ENCODE measurements around the gene COL15A1.
A peak's percentile ranks its signal among the peaks of the same experiment; 100 is the strongest.

Gene COL15A1

GRCh38 chr9:99019510-99020331, 76.0 kb downstream of the COL15A1 start:
- DNase-seq: peak; percentile 41 to 64

GRCh38 chr9:99020786-99021436, 77.2 kb downstream of the COL15A1 start:
- DNase-seq: no peak

DNA sequence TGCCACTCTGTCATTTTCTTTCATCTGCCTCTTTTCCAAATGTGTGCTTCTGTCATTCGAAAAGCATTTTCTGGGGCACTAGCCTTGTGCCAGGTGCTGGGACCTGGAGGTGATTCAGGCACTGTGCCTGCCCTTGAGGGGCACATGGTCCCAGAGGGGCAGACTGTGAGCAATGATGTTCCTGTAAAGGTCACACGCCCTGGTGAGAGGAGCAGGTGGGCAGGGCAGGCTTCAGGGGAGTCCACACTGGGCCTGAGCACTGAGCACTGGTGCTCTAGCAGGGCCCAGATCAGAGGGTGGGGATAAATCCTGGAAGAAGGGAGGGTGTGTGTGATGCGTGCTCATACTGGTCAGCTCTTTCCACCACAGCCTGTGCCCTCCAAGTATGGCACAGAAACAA, 77.8 kb downstream of the COL15A1 start:
- no peak for DNase-seq

DNA sequence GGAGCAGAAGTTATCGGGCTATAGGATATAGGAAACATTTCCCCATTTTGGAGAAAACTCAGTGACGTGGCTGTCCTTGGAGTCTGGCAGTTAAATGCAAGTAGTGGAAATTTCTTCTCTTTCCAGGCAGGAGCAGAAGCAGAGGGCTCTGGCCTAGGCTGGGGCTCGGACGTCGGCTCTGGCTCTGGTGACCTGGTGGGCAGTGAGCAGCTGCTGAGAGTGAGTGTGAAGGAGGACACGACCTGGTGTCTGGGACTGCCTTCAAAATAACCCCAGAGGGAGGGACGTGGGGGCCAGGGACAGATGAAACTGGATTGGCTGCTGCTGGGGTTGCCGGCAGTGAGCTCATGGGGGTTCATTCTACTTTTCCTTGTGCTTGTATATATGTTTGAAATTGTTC, 79.5 kb downstream of the COL15A1 start:
- no peak for DNase-seq

DNA sequence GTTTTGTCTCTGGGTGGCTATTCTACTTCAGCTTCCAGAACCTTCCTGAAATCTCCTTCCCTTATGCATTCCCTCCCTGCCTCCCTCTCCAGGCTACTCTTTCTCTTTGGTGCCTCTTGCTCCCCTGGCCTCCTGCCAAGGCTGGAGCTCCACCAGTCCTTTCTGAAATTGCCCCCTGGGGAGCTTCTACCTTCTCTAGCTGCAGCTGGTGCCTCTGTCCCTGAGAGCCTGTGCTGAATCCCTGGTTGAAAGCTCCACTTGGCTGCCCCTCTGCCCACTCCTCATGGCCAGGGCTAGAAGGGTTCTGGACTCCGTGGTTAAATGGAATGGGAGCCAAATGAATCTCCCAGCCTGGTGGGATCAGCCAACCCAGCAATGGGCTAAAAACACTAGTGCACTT, 80.1 kb downstream of the COL15A1 start:
- DNase-seq: no peak

GRCh38 chr9:99024959-99025358, 81.3 kb downstream of the COL15A1 start:
- no peak for DNase-seq

DNA sequence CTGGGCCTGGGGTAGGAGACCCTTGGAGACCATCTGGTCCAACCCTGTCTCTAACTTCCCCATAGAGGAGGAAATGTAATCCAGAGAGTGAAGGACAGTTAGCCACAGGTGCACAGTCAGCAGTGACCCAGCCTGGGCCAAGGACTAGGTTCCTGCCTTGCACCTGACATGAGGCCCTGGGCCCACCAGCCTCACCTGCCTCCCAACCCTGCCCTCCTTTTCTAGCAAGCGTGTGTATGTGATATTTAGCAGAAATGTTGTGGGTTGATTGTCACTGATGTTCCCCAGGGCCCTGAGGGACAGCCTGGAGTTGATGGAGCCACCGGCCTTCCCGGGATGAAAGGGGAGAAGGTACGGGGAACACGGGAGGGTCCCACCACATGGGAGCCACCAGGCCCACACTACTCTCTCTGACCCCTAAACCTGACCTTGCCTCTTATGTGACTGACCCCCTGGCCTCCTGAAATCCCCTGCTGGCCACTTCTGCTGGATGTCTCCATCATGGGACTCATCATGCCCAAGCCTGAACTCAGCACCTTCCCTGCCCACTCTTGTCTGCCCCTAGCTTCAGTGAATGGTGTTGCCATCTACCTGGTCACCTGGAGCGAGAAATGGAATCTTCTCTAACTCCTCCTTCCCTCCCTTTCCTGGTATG, 82.0 kb downstream of the COL15A1 start:
- no peak for DNase-seq

GRCh38 chr9:99026271-99026955, 82.7 kb downstream of the COL15A1 start:
- DNase-seq: no peak

- DNase-seq: no peak
These were observed 83.2 kb downstream of the COL15A1 start for GRCh38 chr9:99026956-99027298.

DNA sequence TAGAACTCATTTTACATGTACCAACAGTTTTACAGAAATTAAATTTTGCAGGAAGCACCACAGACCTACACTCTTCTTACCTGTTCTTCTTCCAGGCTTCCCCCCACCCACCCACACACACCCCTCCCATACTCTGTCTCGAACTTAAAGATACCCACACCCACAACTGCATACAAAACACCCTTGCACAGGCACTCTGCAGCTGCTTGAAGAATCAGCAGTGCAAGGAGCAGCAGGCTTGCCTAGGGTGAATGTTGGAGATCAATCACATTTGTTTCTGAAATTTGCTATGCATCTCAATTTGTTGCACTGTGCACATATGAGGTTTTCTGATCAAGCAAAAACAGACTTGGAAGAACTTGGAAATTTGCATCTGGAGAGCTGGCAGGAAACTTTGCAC, 83.7 kb downstream of the COL15A1 start:
- no peak for DNase-seq

DNA sequence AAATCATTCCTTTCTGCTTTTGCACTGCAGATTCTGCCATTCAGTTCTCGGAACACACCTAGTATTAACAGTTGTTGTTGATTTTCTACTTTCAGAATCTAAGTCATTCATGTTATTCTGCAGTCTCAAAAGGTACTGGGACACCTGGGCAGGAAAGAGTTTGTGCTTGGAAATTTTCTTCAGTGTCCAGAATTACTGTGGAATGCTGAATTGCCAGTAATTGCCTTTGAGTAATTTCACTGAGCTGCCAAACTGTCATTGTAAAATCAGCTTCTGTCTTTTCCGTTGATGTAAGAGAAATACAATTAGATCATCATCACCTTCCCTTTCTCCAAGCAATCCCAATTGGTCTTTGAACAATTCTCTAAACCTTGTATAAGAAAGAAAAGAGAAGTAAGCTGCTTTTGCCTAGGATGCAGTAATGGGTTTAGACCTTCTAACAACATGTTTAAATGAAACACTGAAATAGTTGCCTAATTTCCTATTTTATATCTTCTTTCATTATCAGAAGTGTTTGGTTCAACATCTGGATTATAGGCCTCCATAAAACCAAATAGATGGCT, 85.5 kb downstream of the COL15A1 start:
- no peak for DNase-seq

GRCh38 chr9:99030092-99030511, 86.4 kb downstream of the COL15A1 start:
- no peak for DNase-seq

GRCh38 chr9:99030610-99031109, 87.0 kb downstream of the COL15A1 start:
- DNase-seq: no peak

GRCh38 chr9:99031319-99031718, 87.6 kb downstream of the COL15A1 start:
- no peak for DNase-seq

DNA sequence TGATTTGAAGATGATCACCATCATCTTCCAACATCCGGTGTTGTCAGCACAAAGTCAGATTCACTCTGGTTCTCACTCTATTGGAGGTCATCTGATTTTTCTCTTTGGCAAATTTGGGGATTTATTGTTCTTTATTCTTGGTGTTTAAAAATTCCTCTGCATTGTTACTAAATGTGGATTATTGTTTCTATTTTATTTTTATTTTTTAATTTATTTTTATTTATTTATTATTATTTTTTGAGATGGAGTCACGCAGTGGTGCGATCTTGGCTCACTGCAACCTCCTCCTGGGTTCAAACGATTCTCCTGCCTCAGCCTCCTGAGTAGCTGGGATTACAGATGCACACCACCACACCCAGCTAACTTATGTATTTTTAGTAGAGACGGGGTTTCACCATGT, 88.3 kb downstream of the COL15A1 start:
- no peak for DNase-seq

GRCh38 chr9:99034149-99034548, 90.4 kb downstream of the COL15A1 start:
- no peak for DNase-seq

DNA sequence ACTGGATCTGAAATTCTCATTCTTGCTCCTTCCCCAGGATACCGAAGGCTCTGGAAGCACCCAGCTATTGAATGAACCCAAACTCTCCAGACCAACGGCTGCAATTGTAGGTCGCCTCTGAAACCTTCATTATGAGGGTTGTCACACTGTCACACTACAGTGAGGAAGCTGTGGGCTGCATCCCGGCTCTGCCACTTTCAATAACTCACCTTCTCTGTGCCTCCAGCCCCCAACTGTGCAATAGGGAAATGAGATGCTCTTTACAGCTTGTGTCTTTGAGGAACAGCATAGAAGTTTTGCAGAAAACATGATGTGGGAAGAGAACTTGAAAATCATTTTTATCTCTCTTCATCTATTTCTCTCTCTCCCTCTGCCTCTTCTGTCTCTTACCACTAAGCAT, 91.6 kb downstream of the COL15A1 start:
- DNase-seq: no peak

- no peak for DNase-seq
These were observed 94.2 kb downstream of the COL15A1 start for GRCh38 chr9:99037769-99038483.

DNA sequence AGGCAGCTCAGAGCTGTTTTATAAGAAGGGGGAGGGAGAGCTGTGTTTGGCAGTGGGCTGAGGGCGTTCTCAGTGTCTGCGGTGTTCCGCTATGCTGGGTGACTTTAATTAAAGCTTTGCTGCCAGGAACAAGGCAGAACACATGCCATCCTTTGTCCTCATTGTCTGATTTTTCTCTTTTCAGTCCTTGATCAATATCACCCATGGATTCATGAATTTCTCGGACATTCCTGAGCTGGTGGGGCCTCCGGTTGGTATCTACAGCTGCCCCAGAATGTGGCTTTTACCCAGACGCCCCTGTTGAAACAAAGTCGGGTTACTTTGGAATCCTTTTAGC, 94.7 kb downstream of the COL15A1 start:
- DNase-seq: no peak

GRCh38 chr9:99039505-99040182, 95.9 kb downstream of the COL15A1 start:
- DNase-seq: no peak

GRCh38 chr9:99040251-99040900, 96.7 kb downstream of the COL15A1 start:
- no peak for DNase-seq

Data from SW 1271 (cell line).